Neural cell (in vitro differentiated cells): ENCODE measurements around the gene CLASP1. TPM values are rescaled to one million over a fixed set of nuclear protein-coding genes. Genes with fewer than 3 reads are reported as not detected.

Experiments used
- H2AFZ ChIP-seq: fragments of 200-600, 300-800 bp; sonication (generic), shearing (Covaris generic); 2 replicates; pipeline ENCODE4 v1.6.0; 2014; ENCODE audit warnings: low read depth, mild to moderate bottlenecking, antibody characterized with exemption, low read length, moderate library complexity
- H3F3A ChIP-seq: fragments of 200-600 bp; shearing (Covaris generic); 2 replicates; pipeline ENCODE4 v1.6.1; 2016; ENCODE audit warnings: mild to moderate bottlenecking, moderate library complexity, mixed read lengths, antibody characterized with exemption, low read length; ENCODE audit not compliant: insufficient read depth, poor library complexity, severe bottlenecking
- H3K27ac ChIP-seq: fragments of 200-600, 300-800 bp; sonication (generic), shearing (Covaris generic); 2 replicates; pipeline ENCODE4 v1.5.1; 2014; ENCODE audit warnings: mild to moderate bottlenecking, low read length, moderate library complexity
- H3K27me3 ChIP-seq: fragments of 300-800, 200-600 bp; sonication (generic), shearing (Covaris generic); 2 replicates; pipeline ENCODE4 v1.6.0; 2014; ENCODE audit warnings: mild to moderate bottlenecking, low read depth, low read length, moderate library complexity; ENCODE audit not compliant: insufficient read depth
- H3K36me3 ChIP-seq: fragments of 300-800, 200-600 bp; sonication (generic), shearing (Covaris generic); 2 replicates; pipeline ENCODE4 v1.5.1; 2014; ENCODE audit warnings: mild to moderate bottlenecking, antibody characterized with exemption, low read length, moderate library complexity; ENCODE audit not compliant: insufficient read depth
- H3K4me2 ChIP-seq: fragments of 300-800, 200-600 bp; sonication (generic), shearing (Covaris generic); 2 replicates; pipeline ENCODE4 v1.6.0; 2014; ENCODE audit warnings: mild to moderate bottlenecking, low read length
- H3K4me3 ChIP-seq: fragments of 300-800, 200-600 bp; sonication (generic), shearing (Covaris generic); 2 replicates; pipeline ENCODE4 v1.5.1; 2014; ENCODE audit warnings: mild to moderate bottlenecking, low read length, moderate library complexity
- H3K79me2 ChIP-seq: fragments of 200-600 bp; shearing (Covaris generic); replicated peaks from 2 replicates; pipeline ENCODE4 v1.6.0; 2014; ENCODE audit warnings: mild to moderate bottlenecking, low read length, moderate library complexity; ENCODE audit not compliant: insufficient read depth
- H3K9ac ChIP-seq: fragments of 300-800, 200-600 bp; sonication (generic), shearing (Covaris generic); 2 replicates; pipeline ENCODE4 v1.6.1; 2016; ENCODE audit warnings: mild to moderate bottlenecking, low read length, mixed read lengths
- H3K9me2 ChIP-seq: fragments of 200-600 bp; shearing (Covaris generic); 2 replicates; pipeline ENCODE4 v1.6.1; 2016; ENCODE audit warnings: mild to moderate bottlenecking, low read length, mixed read lengths; ENCODE audit not compliant: insufficient read depth
- H3K9me3 ChIP-seq: fragments of 200-600, 300-800 bp; sonication (generic), shearing (Covaris generic); 2 replicates; pipeline ENCODE4 v1.6.1; 2016; ENCODE audit warnings: mild to moderate bottlenecking, mixed run types, low read length, moderate library complexity, mixed read lengths
- H4K20me1 ChIP-seq: fragments of 200-600 bp; shearing (Covaris generic); 2 replicates; pipeline ENCODE4 v1.6.1; 2016; ENCODE audit warnings: mild to moderate bottlenecking, mixed run types; ENCODE audit not compliant: insufficient read depth
- EP300 ChIP-seq: fragments of 450-650 bp; conservative IDR thresholded peaks from 2 replicates; pipeline ENCODE4 v1.6.1; 2014; ENCODE audit warnings: antibody characterized with exemption, mild to moderate bottlenecking, moderate library complexity; ENCODE audit not compliant: poor library complexity, severe bottlenecking
- EZH2 ChIP-seq: fragments of 200-600, 300-800 bp; shearing (Covaris generic), sonication (generic); IDR thresholded peaks from 2 replicates; pipeline ENCODE4 v1.6.1; 2014; ENCODE audit warnings: antibody characterized with exemption, low read length, borderline replicate concordance, mild to moderate bottlenecking; ENCODE audit not compliant: insufficient read depth, poor library complexity, severe bottlenecking
- MXI1 ChIP-seq: fragments of 450-650 bp; conservative IDR thresholded peaks from 2 replicates; pipeline ENCODE4 v1.6.1; 2014; ENCODE audit warnings: antibody characterized with exemption, mild to moderate bottlenecking; ENCODE audit not compliant: poor library complexity, severe bottlenecking
- POLR2AphosphoS5 ChIP-seq: IDR thresholded peaks from 2 replicates; pipeline ENCODE4 v1.6.1; 2012
- RAD21 ChIP-seq: fragments of 450-650 bp; conservative IDR thresholded peaks from 2 replicates; pipeline ENCODE4 v1.6.1; 2014; ENCODE audit warnings: antibody characterized with exemption, mild to moderate bottlenecking, moderate library complexity
- SMC3 ChIP-seq: fragments of 450-650 bp; conservative IDR thresholded peaks from 2 replicates; pipeline ENCODE4 v1.6.1; 2014; ENCODE audit warnings: antibody characterized with exemption, mild to moderate bottlenecking, moderate library complexity; ENCODE audit not compliant: poor library complexity
- TAF1 ChIP-seq: IDR thresholded peaks from 2 replicates; pipeline ENCODE4 v1.6.1; 2012; ENCODE audit warnings: low read depth
- polyA plus RNA-seq: library from polyadenylated mRNA; depleted of rRNA; stranded (reverse); fragments of >200 nt; gene quantifications from 2 replicates; pipeline ENCODE4 v1.2.3, GENCODE V29; 2014
- TF ChIP-seq, protein P1 (sequence below): fragments of 450-650 bp; IDR thresholded peaks from 2 replicates; pipeline ENCODE4 v1.5.1; 2014; ENCODE audit warnings: antibody characterized with exemption, mild to moderate bottlenecking, moderate library complexity; ENCODE audit not compliant: poor library complexity, severe bottlenecking
- TF ChIP-seq, protein P2 (sequence below): IDR thresholded peaks from 2 replicates; pipeline ENCODE4 v1.6.1; 2012; ENCODE audit warnings: borderline replicate concordance

The CLASP1 gene
- polyA plus RNA-seq, 1 donor from 2014 or later = 41.3 TPM

DNA sequence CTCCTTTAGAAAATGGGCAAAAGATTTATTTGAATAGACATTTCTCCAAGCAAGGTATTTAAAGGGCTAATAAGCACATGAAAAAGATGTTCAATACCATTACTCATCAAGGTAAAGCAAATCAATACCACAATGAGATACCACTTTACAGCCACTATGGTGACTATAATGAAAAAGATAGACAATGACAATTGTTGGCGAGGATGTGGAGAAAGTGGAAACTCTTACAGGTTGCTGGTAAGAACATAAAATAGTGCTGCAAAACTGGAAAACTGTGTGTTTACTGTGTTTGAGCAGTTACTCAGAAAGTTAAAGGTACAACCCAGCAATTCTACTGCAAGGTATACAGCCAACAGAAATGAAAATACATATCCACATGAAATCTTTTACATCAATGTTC lies 150.5 kb downstream of the CLASP1 start:
- Histone ChIP-seq H3K79me2 (no peaks in the 10 kb centered on the region), H3K4me2 (no peak overlapping the region), H4K20me1 (no peaks in the 10 kb centered on the region), H3K27ac (no peak overlapping the region), H3K4me3 (no peak overlapping the region), H2AFZ (no peak overlapping the region), H3K9me2 (no peaks in the 10 kb centered on the region), H3F3A (no peaks in the 10 kb centered on the region), H3K27me3 (no peaks in the 10 kb centered on the region), H3K9ac (no peak overlapping the region), H3K9me3 (no peaks in the 10 kb centered on the region), H3K36me3 (peaks cover 21% of the 10 kb centered on the region)
- TF ChIP-seq, protein P1, sequence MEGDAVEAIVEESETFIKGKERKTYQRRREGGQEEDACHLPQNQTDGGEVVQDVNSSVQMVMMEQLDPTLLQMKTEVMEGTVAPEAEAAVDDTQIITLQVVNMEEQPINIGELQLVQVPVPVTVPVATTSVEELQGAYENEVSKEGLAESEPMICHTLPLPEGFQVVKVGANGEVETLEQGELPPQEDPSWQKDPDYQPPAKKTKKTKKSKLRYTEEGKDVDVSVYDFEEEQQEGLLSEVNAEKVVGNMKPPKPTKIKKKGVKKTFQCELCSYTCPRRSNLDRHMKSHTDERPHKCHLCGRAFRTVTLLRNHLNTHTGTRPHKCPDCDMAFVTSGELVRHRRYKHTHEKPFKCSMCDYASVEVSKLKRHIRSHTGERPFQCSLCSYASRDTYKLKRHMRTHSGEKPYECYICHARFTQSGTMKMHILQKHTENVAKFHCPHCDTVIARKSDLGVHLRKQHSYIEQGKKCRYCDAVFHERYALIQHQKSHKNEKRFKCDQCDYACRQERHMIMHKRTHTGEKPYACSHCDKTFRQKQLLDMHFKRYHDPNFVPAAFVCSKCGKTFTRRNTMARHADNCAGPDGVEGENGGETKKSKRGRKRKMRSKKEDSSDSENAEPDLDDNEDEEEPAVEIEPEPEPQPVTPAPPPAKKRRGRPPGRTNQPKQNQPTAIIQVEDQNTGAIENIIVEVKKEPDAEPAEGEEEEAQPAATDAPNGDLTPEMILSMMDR = no peak
- TF ChIP-seq TAF1 = no peak
- no peak for TF ChIP-seq POLR2AphosphoS5
- TF ChIP-seq, protein P2, sequence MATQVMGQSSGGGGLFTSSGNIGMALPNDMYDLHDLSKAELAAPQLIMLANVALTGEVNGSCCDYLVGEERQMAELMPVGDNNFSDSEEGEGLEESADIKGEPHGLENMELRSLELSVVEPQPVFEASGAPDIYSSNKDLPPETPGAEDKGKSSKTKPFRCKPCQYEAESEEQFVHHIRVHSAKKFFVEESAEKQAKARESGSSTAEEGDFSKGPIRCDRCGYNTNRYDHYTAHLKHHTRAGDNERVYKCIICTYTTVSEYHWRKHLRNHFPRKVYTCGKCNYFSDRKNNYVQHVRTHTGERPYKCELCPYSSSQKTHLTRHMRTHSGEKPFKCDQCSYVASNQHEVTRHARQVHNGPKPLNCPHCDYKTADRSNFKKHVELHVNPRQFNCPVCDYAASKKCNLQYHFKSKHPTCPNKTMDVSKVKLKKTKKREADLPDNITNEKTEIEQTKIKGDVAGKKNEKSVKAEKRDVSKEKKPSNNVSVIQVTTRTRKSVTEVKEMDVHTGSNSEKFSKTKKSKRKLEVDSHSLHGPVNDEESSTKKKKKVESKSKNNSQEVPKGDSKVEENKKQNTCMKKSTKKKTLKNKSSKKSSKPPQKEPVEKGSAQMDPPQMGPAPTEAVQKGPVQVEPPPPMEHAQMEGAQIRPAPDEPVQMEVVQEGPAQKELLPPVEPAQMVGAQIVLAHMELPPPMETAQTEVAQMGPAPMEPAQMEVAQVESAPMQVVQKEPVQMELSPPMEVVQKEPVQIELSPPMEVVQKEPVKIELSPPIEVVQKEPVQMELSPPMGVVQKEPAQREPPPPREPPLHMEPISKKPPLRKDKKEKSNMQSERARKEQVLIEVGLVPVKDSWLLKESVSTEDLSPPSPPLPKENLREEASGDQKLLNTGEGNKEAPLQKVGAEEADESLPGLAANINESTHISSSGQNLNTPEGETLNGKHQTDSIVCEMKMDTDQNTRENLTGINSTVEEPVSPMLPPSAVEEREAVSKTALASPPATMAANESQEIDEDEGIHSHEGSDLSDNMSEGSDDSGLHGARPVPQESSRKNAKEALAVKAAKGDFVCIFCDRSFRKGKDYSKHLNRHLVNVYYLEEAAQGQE = no peak
- TF ChIP-seq EP300 = no peak
- TF ChIP-seq RAD21 = no peak
- TF ChIP-seq SMC3 = no peak
- TF ChIP-seq EZH2 = no peak
- no peak for TF ChIP-seq MXI1

DNA sequence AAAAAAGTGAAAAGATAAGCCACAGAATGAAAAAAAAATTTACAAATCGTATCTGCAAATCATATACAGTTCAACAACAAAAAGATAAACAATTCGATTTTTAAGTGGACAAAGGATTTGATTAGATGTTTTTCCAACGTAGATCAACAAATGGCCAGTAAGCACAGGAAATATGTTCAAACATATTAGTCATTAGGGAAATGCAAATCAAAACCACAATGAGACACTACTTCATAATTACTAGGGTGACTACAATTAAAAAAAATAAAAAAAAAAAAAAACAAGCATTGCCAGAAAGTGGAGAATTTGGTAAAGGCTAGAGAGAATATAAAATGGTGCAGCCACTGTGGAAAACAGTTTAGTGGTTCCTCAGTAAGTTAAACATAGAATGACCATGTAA lies 156.9 kb downstream of the CLASP1 start:
- peaks cover 3% of the 10 kb centered on the region for H3K79me2 ChIP-seq

More for the DNA sequence above, 156.9 kb downstream of the CLASP1 start:
- H3K4me3 ChIP-seq = no peak overlapping the region
- no peaks in the 10 kb centered on the region for H3K27me3 ChIP-seq
- no peak overlapping the region for H3K9ac ChIP-seq
- no peaks in the 10 kb centered on the region for H3K36me3 ChIP-seq
- H3K27ac ChIP-seq = peak overlapping the region; percentile 6
- H2AFZ ChIP-seq = no peak overlapping the region
- H3K9me2 ChIP-seq = no peaks in the 10 kb centered on the region
- H4K20me1 ChIP-seq = no peaks in the 10 kb centered on the region
- no peak overlapping the region for H3K4me2 ChIP-seq
- H3F3A ChIP-seq = no peaks in the 10 kb centered on the region
- no peaks in the 10 kb centered on the region for H3K9me3 ChIP-seq
- TF ChIP-seq SMC3 (no peak), EZH2 (no peak), POLR2AphosphoS5 (no peak), EP300 (no peak), RAD21 (no peak), MXI1 (no peak)
- TF ChIP-seq, protein P2 = no peak
